Fibroblast of pulmonary artery (primary cell): Measurements from ENCODE around the gene UFD1.
"Not testable (repeated sequence)": the region's sequence is repeated elsewhere in the genome, so short reads cannot be mapped to it uniquely, and the experiment has no call there.

Experiments used
- DNase-seq: peaks from one replicate; pipeline ENCODE4 v3.0.0-alpha.2; 2010; ENCODE audit warnings: low read depth
- H3K4me3 ChIP-seq: replicated peaks from 2 replicates; pipeline ENCODE4 v1.5.1; 2011; ENCODE audit warnings: low read depth, mild to moderate bottlenecking, control low read depth, low read length, moderate library complexity
- TF ChIP-seq, protein P1 (sequence below): IDR thresholded peaks from 2 replicates; pipeline ENCODE4 v1.5.1; 2011; ENCODE audit warnings: mild to moderate bottlenecking, control low read depth, low read length, inconsistent platforms; ENCODE audit errors: missing control alignments

Gene UFD1

DNA sequence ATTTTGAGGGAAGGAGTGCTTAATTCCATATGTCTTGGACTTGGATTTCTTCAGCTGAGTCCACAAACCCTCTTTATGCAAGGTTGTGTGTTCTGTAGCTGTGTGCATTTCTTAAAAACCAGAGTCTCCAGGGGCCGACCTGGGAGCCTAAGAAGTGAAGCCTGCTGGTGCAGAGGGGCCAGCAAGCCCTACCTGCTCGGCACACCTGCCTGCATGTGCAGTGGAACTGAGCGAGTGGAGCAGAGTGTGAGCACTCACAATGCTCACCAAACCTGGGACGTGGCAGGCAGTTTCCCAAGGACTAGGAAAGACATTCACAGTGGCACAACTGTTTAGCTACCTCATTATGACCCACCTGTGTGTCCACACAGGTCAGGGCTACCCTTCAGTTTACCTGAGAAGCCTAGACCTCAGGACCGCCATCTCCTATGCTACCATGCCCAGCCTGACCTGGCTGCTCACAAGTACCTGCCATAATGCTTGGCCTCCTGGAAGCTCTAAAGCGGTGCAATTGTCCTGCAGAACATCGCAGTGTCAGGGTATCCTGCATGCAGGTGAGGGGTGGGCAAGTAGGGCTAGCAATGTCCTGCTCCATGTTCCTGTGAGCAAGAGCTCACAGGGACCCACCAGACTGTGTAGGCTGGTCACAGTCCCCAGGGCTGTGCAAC lies 35.3 kb downstream of the UFD1 start:
- H3K4me3 ChIP-seq, result no peak overlapping the region
- TF ChIP-seq, protein P1, sequence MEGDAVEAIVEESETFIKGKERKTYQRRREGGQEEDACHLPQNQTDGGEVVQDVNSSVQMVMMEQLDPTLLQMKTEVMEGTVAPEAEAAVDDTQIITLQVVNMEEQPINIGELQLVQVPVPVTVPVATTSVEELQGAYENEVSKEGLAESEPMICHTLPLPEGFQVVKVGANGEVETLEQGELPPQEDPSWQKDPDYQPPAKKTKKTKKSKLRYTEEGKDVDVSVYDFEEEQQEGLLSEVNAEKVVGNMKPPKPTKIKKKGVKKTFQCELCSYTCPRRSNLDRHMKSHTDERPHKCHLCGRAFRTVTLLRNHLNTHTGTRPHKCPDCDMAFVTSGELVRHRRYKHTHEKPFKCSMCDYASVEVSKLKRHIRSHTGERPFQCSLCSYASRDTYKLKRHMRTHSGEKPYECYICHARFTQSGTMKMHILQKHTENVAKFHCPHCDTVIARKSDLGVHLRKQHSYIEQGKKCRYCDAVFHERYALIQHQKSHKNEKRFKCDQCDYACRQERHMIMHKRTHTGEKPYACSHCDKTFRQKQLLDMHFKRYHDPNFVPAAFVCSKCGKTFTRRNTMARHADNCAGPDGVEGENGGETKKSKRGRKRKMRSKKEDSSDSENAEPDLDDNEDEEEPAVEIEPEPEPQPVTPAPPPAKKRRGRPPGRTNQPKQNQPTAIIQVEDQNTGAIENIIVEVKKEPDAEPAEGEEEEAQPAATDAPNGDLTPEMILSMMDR, result no peak
- no peak for DNase-seq

DNA sequence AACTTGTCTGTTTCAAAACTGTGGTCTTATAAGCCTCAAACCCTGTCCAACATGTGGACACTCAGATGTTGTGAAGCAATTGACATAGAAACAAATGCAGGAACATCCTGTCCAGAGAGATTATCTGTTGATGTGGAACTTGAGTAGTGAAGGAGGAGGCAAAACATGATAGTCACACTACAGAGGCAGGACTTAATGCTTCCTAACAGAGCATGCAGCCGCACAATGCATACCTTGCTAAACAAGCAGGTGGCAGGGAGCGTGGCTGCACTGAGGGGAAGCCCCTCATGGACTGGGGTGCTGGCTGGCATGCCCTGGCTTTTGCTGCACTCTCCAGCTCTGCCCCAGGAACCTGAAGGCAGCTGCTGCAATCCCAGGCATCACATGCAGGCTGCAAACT lies 36.8 kb downstream of the UFD1 start:
- TF ChIP-seq, protein P1, result no peak
- no peak for DNase-seq
- H3K4me3 ChIP-seq, result no peak overlapping the region

- no peak overlapping the region for H3K4me3 ChIP-seq
- DNase-seq, result no peak
- TF ChIP-seq, protein P1, result no peak
Measured at GRCh38 chr22:19440411-19441195, 38.4 kb downstream of the UFD1 start.

DNA sequence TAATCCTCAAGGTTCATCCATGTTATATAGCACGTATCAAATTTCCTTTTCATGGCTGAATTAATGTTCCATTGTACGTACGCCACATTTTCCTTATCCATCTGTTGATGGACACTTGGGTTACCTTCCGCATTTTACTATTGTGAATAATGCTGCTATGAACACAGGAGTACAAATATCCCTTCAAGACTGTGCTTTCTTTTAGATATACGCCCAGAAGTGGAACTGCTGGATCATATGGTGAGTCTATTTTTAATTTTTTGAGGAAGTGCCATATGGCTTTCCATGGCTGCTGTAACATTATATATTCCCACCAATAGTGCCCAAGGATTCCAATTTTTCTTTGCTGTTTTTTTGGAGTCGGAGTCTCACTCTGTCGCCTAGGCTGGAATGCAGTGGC lies 40.7 kb downstream of the UFD1 start:
- TF ChIP-seq, protein P1, result no peak
- no peak for DNase-seq
- H3K4me3 ChIP-seq, result no peak overlapping the region

DNA sequence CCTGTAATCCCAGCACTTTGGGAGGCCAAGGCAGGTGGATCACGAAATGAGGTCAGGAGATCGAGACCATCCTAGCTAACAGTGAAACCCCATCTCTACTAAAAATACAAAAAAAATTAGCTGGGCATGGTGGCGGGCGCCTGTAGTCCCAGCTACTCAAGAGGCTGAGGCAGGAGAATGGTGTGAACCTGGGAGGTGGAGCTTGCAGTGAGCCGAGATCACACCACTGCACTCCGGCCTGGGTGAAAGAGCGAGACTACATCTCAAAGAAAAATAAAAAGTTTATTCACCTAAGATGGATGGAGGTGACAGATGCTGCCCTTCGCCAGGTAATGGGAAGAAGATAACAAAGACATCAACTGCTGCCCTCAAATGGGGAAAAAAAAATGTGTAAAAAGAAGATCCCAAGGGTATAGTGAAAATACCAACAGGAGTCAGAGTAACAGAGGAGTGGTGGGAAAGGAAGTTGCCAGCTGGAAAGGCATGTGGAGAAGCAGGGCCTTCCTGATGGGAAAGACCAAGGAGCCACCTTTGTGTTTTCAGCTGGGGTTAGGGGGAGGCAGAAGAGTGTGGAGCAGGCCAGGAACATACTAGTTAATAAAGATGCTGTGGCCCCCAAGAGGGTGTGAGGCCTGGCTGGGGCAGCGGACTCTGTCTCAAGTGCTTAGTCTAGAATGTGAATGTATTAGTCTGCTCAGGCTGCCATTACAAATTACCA lies 42.4 kb downstream of the UFD1 start:
- DNase-seq, H3K4me3 ChIP-seq: not testable (repeated sequence)

- H3K4me3 ChIP-seq, result no peak overlapping the region
- TF ChIP-seq, protein P1, result no peak
- no peak for DNase-seq
Measured at GRCh38 chr22:19434829-19435580, 44.0 kb downstream of the UFD1 start.

DNA sequence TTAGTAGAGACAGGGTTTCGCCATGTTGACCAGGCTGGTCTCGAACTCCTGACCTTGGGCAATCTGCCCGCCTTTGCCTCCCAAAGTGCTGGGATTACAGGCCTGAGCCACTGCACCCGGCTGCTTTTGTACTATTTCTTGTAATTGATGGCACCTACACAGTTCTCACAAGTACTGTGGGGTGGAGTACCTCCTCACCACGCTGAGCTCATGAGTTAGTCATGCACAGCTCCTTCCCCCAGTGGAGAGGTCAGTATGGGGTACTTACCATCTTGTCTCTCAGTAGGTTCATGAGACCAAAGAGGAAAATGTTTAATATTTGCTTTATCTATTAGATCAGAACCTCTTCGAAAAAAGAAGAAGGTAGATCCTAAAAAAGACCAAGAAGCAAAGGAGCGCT lies 44.6 kb downstream of the UFD1 start:
- TF ChIP-seq, protein P1, result no peak
- DNase-seq, result no peak
- no peak overlapping the region for H3K4me3 ChIP-seq
